Vein endothelial cell (primary cell): Measurements from ENCODE around the gene DCHS1. TPM values are rescaled to one million over a fixed set of nuclear protein-coding genes. Genes with fewer than 3 reads are reported as not detected.

Experiments
- total RNA-seq: library from RNA; depleted of rRNA; stranded (reverse); fragments of >200 nt; gene quantifications from 2 replicates; pipeline ENCODE4 v1.2.3, GENCODE V29; 2012

Gene DCHS1
- 58.5 and 108 TPM in 2 replicates for total RNA-seq

GRCh38 chr11:6655790-6656583, at the start of gene DCHS1:
Gene DCHS1 (minus strand): TSS chr11:6655809. CDS start chr11:6641613, 14,196 bp downstream.

GRCh38 chr11:6682936-6683861, 27.6 kb upstream of the DCHS1 start, which contains the start of gene MRPL17:
Gene MRPL17 (minus strand): TSS chr11:6683340. CDS start chr11:6683296, 44 bp downstream.

GRCh38 chr11:6619004-6619745, 36.4 kb downstream of the DCHS1 start, which contains the start of gene TPP1:
Gene TPP1 (minus strand): TSS chr11:6619422. CDS start chr11:6619400, 22 bp downstream.

GRCh38 chr11:6612213-6613041, 43.2 kb downstream of the DCHS1 start, which contains the start of gene TAF10:
Gene TAF10 (minus strand): TSS chr11:6612216. CDS start chr11:6612189, 27 bp downstream.

GRCh38 chr11:6603287-6604080, 52.1 kb downstream of the DCHS1 start, which contains the start of the genes ILK and RRP8:
Gene ILK (plus strand): TSS chr11:6603774. CDS start chr11:6604272, 498 bp downstream.
Gene RRP8 (minus strand): TSS chr11:6603616. CDS start chr11:6603502, 114 bp downstream.

Other genes with a start within 250 kb of the DCHS1 start
- 38.1 and 57.8 TPM in 2 replicates for gene APBB1, start 236.7 kb downstream of the DCHS1 start, total RNA-seq
- gene HPX, start 214.8 kb downstream of the DCHS1 start, total RNA-seq = 0.33 and 0.67 TPM in 2 replicates
- 16.7 and 19.9 TPM in 2 replicates for gene TRIM3, start 181.9 kb downstream of the DCHS1 start, total RNA-seq
- gene ARFIP2, start 174.5 kb downstream of the DCHS1 start, total RNA-seq = 57.9 and 65.0 TPM in 2 replicates
- 25.5 and 30.2 TPM in 2 replicates for gene TIMM10B, start 174.3 kb downstream of the DCHS1 start, total RNA-seq
- gene DNHD1, start 158.5 kb downstream of the DCHS1 start, total RNA-seq = 3.3 and 4.5 TPM in 2 replicates
- gene RRP8, start 52.2 kb downstream of the DCHS1 start, total RNA-seq = 11.1 and 18.5 TPM in 2 replicates
- gene ILK, start 52.0 kb downstream of the DCHS1 start, total RNA-seq = 140 and 155 TPM in 2 replicates
- 20.3 and 26.8 TPM in 2 replicates for gene TAF10, start 43.6 kb downstream of the DCHS1 start, total RNA-seq
- 118 and 183 TPM in 2 replicates for gene TPP1, start 36.4 kb downstream of the DCHS1 start, total RNA-seq
- 56.8 and 60.4 TPM in 2 replicates for gene MRPL17, start 27.5 kb upstream of the DCHS1 start, total RNA-seq
- 0.29 and 0.33 TPM in 2 replicates for gene OR2AG2, start 116.2 kb upstream of the DCHS1 start, total RNA-seq
- under 0.01 TPM in 1 of 2 replicates, not detected in the other for gene OR2AG1, start 127.2 kb upstream of the DCHS1 start, total RNA-seq
- 0.33 and 0.38 TPM in 2 replicates for gene OR6A2, start 143.9 kb upstream of the DCHS1 start, total RNA-seq
- gene OR10A5, start 189.9 kb upstream of the DCHS1 start, total RNA-seq = not detected in 2 replicates
- not detected in 2 replicates for gene OR10A2, start 207.2 kb upstream of the DCHS1 start, total RNA-seq
- gene OR10A4, start 220.8 kb upstream of the DCHS1 start, total RNA-seq = not detected in 2 replicates
- 0.48 TPM in 1 of 2 replicates, not detected in the other for gene OR2D2, start 236.7 kb upstream of the DCHS1 start, total RNA-seq